ENCODE results near the gene LGALS1.

DNA sequence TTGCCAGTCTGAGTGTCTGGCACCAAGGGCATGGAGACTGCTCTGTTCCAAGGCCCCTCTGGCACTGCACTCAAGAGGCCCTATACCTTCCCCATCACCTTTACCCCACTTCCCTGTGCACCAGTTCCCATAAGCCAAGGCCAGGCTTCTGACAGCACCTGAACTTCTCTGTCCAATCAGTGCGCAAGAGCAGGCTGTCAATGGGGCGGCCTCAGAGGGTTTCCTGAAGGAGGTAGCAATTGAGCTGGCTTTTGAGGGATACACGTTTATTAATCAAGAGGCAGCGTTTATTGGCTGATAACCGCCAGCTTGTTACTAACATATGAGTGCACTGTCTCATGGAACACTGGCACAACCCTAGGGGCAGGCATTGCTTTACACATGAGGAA is 33.9 kb upstream of the LGALS1 start:
- TF ChIP-seq POLR2A (IDR thresholded peaks at IDR 0.05): no peak
- TF ChIP-seq, protein P1, sequence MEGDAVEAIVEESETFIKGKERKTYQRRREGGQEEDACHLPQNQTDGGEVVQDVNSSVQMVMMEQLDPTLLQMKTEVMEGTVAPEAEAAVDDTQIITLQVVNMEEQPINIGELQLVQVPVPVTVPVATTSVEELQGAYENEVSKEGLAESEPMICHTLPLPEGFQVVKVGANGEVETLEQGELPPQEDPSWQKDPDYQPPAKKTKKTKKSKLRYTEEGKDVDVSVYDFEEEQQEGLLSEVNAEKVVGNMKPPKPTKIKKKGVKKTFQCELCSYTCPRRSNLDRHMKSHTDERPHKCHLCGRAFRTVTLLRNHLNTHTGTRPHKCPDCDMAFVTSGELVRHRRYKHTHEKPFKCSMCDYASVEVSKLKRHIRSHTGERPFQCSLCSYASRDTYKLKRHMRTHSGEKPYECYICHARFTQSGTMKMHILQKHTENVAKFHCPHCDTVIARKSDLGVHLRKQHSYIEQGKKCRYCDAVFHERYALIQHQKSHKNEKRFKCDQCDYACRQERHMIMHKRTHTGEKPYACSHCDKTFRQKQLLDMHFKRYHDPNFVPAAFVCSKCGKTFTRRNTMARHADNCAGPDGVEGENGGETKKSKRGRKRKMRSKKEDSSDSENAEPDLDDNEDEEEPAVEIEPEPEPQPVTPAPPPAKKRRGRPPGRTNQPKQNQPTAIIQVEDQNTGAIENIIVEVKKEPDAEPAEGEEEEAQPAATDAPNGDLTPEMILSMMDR (IDR thresholded peaks at IDR 0.05): no peak

Data from adrenal gland (tissue), 5 donors.